SKM-1 treated with dmso at 0.1 percent for 144 hours (cell line): ENCODE results near the gene RBM20.
"Not testable (repeated sequence)": the region's sequence is repeated elsewhere in the genome, so short reads cannot be mapped to it uniquely, and the experiment has no call there.

Experiments
- DNase-seq: peaks from one replicate; lab custom pipeline; 2025; ENCODE audit not compliant: unreplicated experiment; lab: John Stamatoyannopoulos, UW

Gene RBM20

DNA sequence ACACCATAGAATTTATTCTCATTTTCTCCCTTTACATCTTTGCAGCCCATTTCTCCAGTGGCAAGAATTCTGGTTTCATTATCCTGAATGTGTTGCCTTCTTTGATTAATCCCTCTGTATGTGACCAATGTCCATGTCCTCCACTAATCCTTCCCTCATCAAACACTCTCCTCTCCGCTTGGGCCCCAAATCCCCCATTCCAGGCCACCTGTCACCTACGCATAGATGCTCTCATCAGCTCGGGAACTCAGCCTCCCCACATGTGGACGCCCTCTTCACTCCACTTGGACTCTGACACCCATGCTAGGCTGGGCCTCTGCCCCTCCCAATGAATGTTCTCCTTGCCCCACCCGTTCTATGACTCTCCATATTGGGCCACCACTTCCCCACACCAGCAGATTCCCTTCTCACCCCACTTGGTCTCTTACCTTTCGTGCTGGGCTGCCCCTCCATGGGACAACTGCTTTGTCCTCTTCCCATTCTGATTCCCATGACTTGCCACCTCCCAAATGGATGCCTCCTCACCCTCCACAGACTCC is 18.7 kb upstream of the RBM20 start:
- DNase-seq, result no peak

DNA sequence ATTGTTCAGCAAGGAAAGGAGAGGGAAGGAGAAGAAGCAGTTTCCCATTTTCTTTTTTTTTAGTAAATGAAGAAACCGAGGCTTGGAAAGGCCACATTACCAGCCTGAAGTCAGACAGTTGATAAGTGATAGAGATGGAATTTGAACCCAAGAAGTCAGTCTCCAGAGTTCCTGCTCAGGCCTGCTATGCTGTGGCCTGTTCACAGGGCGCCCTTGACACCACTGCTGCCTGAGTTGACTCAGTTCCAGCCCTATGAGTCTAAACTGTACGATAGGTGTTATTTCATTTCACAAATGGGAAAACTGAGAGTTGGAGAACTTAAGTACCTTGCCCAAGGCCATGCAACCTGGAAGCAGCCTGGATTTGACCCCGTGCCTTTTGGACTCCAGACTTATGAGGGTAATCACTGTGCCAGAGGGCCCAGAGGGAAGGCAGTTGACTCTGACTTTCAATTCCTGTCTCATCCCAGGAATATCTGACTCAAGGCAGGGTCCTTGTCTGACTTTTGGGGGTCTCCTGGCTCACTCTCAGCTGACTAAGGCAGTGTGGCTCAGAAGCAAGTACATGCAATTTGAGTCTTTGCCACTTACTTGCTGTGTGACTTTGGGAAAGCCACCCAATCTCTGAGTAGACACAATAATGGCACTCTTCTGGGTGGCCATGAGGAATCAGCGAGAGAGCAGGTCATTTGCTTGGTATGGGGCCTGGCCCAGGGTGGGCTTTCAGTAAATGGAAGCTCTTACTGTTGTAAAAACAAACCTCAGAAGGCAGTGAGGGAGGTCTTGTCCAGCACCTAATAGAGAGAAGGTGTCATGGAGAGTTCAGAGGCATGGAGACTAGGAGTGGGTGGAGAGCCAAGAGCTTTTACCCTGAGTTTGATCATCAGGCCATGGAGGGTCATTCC is 17.9 kb upstream of the RBM20 start:
- no peak for DNase-seq

DNA sequence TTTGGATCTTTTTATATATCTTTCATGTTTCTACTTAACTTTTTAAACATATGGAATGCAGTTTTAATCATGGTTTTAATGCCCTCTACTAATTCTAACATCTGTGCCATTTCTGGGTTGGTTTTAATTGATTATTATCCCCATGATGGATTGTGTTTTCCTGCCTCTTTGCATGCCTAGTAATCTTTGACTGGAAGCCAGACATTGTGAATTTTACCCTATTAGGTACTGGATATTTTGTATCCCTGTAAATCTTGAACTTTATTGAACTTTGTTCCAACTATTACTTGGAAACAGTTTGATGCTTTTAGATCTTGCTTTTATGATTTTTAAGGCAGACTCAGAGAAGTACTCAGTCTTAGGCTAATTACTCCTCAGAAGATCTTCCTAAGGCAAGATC is 16.0 kb upstream of the RBM20 start:
- DNase-seq, result no peak

DNA sequence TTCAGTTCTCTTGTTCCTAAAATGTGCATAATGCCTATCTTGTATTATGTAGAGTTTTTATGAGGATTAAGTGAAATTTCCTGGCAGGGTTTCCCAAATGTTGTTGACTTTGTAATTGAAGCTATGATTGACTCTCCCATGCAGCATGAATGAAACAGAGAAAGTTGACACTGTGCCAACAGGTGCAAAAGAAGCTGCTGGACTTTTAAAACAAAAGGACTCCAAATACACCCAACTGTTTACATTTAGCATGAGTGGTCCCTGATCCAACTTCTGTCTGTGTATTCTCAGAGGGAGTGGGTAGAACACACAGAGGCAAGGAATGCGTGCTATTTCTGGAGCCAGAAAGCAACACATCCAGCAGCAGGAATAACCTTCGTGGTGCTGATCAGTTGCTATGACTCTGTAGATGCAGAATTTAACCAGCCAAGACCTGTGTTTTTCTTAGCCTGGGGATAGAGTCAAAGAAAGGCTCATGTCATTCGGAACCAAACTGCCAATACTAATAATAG is 14.4 kb upstream of the RBM20 start:
- DNase-seq, result no peak

DNA sequence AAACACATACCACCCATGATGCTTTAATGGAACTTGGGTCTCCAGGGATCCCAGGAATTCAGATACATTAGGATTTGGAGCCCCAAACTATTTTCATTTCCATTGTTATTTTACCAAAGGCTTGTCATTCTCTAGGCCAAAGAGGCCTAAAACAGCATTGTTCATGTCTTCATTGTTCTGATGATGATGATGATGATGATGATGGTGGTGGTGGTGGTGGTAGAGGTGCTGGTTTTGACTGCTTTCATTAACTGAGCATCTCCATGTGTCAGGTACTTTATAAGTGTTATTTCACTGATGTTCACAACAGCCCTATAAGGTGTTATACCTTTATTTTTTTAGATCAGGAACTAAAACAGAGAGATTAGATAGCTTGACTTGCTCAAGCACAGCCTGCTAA is 12.2 kb upstream of the RBM20 start:
- no peak for DNase-seq

DNA sequence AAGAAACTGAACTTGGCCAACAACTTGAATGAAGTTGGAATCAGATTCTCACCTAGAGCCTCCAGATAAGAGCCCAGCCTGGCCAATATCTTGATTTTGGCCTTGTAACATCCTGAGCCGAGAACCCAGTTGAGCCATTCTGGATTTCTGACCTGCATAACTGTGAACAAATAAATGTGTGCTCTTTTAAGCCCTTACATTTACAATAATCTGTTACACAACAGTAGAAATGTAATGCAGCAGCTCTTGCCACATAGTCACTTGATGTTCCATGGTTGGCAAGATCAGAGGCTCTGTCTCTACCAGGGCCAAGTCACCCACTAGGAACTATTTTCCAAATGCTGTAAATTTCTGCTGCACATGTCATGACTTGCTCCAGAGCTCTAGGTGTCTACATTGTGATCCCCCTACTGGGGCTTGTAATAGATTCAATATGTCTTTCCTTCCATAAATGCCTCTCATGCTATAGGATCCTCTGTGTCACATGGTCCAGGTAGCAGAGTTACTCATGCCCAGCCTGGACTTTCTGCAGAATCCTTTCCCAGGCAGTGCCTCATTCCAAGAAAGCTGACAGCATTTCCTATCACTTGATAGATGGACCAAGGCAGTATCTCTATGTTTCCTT is 11.4 kb upstream of the RBM20 start:
- no peak for DNase-seq

DNA sequence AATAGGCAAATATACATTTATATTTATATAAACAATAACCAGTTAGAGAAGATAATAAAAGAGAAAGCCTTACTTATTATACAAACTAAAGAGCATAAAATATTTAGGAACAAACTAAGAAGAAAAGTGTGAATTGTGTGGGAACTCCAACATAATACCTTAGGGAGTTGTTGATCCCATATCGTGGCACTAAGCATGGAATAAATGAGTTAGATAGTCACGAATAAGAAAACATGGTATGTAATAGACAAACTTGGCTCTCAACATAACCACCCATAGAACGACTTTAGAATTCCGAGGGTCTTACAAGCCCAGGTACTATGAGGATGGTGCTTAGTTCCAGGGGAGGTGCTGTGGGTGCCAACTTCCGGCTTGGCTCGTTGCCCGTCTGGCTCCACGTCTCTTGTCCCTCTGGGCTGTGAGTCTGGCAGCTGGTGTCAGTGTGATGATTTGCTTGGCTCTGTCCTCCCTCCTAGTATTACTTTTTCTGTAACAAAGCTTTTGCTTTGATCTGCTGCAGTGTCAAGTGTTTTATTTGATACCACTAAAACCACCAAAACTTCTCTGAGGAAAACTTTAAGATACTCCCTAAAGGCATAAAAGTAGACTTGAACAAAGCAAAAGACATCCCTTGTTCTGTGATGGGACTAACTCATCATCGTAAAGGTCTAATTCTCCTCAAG is 9.5 kb upstream of the RBM20 start:
- no peak for DNase-seq

DNA sequence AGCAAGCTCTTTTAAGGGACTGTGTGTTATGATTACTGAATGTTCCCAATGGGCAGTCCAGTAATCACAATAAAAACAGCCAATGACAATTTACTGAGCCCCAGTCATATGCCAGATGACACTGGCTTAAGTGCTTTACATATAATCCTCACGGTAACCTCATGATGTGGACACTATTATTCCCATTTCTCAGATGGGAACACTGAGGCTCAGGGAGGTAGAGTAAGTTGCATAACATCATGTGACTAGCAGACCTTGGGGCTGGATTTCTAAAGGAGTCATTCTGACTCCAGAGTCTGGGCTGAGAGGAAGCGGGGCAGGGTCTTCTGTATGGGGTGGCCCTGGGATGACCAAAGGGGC is 7.6 kb upstream of the RBM20 start:
- no peak for DNase-seq

DNA sequence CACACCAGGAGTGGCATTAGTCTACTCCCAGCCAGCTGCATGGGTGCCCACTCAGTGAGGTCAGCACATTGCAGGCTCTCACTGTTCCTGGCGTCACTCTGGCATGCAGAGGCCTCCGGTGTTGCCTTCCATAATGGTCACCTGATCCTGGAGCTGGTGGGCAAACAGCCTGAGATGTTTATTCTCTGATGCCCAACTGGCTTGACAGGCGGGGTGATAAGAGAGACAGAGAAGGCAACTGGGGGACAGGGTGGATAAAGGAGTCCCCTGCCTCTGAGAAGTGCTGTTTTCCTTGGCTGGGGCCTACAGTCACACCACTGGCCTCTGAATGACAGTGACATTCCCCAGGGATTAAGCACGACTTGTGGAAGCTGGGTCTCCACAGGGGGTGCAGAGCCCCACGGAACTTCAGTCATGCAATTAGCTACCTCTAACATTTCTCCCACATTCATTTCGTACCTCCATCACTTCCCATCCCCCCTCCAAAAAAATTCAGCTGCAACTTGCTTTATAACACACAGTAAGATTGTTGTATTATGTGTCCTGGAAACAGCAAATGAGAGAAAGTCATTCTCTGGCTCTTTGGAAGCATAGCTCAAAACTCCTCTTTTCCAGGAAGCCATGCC is 7.1 kb upstream of the RBM20 start:
- no peak for DNase-seq

DNA sequence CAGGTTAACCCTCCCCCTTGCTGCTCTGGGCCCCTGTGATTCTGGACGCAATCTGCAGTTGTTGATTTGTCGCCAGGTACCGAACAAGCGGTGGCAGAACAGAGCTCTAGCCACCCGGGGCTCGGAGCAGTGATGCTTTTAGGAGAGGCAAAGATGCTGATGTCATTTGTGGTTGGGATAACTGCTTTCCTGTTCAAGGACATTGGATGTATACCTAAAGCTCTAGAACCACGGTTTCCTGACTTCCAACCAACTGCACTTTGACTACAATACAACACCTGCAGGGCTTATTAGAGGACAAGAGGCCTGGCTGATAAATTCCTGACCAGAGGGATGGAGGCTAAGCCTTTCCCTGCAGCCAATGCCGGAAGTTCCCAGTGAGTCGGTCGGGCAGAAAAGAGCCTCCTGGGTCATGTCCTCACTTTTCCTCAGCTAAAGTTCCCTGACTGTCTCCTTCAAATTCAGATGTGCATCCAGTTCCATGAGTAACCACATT is 6.5 kb upstream of the RBM20 start:
- DNase-seq, result no peak

DNA sequence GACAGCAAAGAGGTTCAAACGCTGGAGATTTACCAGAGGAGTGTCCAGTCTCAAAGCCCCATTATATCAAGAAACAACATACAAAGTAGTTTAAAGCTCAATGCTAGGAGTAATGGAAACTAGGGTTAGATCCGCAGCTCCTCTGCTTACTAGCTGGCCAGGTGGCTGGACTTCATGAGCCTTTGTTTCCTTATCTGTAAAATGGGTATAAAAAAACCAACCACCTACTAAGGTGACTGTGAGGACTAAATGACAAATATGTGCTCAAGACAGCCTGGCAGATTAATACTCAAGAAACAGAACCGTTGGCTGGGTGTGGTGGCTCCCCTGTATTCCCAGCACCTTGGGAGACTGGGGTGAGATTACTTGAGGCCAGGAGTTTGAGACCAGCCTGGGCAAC is 5.8 kb upstream of the RBM20 start:
- DNase-seq, result no peak

DNA sequence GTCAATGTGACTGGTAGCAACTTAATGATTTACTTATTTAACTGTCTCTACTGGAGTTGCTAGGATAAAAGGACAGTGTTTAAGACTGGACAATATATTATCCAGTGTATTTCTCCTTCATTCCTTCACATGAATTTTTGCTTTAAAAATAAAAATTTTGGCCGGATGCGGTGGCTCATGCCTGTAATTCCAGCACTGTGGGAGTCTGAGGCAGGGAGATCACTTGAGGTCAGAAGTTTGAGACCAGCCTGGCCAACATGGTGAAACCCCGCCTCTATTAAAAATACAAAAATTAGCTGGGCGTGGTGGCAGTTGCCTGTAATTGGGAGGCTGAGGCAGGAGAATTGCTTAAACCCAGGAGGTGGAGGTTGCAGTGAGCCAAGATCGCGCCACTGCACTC is 5.1 kb upstream of the RBM20 start:
- DNase-seq, result not testable (repeated sequence)

DNA sequence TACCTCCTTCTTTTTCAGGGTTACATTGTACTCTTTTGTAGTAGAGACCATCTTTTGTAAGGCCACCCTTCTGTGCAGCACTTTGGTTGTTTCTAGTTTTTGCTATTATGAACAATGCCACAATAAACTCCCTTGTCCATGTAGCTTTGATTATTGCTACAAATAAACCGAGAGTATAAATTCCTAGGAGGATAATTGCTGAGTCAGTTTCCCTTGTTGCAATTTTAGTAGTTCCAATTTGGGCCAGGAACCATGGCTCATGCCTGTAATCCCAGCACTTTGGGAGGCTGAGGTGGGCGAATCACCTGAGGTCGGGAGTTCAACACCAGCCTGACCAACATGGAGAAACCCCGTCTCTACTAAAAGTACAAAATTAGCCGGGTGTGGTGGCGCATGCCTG is 4.3 kb upstream of the RBM20 start:
- DNase-seq, result not testable (repeated sequence)

DNA sequence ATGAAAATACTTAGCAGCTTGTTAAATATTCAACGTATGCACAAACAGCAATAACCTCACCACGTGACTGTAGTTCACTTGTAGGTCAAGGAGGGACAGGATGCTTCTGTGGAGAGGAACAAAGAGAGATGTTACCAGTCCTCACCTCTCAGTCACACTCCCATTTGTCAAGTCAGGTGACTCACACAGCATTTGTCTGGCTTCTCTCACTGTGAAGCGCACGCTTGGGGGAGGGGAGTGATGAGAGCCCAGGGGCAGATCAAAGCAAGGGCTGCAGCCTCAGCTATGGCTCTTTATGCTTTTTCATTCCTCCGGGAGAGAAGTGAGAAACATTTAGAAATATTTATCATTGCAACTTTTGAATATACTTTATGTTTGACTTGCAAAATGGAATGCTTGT is 2.9 kb upstream of the RBM20 start:
- no peak for DNase-seq

DNA sequence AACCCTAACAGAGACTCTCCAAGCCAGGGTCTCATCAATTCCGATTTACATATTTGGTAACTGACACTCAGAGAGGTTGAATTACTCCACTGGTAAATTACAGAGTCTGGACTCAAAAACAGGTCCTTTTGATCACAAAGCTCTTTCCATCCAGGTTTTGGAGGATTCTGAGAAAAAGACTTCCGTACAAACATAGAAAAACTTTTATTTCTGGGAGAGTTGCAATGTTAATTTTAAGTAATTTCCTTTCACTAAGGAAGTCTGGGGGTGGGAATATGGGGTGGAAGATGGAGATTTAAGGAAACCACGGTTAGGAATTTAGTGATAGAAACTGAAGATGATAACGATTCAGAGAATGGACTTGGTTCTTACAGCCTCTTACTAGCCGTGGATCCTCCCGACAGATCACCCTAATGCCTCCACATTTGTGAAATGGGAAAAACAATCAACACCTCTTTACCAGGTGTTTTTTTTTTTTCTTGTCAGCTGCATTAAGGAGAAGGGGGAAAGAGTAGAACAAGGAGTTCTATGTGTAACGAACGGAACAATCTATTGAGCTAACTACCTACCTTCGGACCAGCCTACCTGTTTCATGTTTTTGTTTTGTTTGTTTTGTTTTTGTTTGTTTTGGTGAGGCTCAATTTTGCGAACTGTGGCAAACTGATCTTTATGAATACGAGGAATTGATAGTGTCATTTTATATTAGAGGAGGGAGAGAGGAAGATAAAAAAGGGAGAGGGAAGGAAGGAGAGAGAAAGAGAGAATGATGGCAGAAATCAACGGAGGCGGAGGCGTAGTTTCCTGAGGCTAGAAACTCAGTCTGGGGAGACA is 1.7 kb upstream of the RBM20 start:
- DNase-seq, result no peak

DNA sequence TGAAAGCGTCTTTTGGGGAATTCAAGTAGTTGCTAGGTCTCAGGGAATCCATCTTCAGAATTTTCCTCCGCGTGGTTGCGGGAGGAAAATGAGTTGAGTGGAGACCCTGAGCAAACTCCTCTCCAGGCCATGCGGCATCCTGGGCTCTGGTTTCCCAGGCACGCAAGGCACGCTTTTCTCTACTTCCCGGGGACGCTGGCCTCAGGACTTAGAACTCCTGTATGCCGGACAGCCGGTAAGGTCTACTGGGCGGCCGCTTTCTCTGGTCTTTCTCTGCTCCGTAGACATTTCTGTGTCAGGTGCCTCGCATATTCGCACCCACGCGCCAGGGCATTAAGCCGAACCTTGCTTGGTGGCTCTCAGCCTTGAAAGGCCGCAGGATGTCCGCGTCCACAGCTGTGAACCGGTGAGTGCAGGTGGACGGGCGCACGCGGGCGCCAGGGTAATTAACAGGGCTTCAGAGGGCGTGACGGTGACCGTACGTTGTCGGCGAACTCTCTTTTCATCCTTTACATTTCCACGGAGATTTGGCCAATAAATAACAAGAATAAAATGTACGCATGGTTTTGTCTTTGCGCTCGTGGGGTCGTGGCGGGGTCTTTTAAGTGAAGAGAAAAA is 992 bp upstream of the RBM20 start:
- DNase-seq, result no peak

DNA sequence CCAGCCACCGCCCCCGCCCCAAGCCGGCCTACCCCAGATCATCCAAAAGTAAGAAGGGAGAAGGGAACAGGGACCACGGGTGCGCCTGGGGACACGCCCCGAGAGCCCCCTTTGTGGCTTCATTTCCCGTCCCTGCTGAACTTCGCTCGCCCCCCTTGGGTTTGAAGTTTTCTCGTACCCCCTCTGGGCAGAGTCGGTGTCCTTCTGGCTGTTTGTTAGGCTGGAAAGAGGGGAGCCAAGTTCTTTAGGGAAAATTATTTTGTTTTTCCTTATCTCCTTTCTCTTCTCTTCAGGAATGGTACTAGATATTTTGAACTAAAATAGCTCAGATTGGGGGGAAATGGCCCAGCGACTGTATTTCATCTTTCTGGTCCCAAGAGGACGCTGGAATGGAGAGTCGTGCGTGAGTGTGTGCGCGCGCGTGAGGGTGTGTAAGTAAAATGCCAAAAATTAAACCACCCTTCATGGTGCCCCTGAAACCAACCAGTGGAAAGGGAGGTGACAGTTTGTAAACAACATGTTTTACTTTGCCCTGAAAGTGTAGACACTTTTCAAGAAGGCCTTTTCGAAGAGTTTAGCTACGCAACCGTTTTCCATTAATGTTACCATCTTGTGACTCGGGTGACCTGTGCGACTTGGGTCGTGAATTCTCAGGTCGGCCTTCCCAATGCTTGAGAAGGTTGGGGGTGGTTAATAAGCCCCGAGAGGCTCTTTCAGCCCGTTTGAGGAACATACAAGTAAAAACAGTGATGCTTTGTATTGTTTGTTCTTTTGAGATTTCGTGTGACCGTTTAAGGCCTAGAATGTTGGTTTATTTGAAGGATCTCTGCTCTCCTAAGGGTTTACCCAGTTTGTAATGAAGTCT is 694 bp downstream of the RBM20 start:
- no peak for DNase-seq

DNA sequence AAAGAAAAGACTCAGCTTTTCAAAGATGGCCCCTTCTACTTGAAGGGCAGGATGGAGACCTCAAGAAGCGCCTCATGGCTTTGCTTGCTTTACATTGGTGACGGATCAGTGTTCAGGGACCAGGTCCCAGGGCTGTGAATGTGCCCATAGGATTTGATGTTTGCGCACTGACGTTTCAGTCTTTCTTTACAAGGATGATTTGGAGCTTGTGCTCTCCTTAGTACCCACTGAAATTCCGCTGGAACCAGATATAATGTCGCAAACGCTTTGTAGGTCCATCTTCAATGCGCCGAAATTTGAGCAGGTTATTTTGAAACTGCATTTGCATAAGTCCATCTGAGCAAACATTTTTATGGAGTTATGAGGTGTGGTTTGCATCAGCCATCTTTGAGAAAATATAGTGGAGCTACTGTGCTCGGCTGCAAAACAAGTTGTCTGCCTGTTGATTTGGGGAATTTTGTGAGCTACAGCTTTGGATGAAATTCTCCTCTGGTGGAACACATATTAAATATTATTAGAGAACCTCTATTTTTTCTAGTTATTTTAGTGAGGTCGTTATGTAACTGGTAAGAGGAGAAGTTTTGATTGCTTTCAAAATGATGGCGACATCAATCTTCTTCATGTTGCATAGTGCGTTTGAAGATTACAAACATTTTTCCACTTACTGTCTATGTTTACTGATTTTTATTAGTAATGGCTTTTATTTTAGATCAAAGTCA is 2.4 kb downstream of the RBM20 start:
- DNase-seq, result no peak
